Measurements from ENCODE around the gene BAD. TPM values are rescaled to one million over a fixed set of nuclear protein-coding genes. Genes with fewer than 3 reads are reported as not detected.
A peak's percentile ranks its signal among the peaks of the same experiment; 100 is the strongest.
"Not testable (repeated sequence)": the region's sequence is repeated elsewhere in the genome, so short reads cannot be mapped to it uniquely, and the experiment has no call there.

BAD gene
- total RNA-seq, 1 donor from 2014 or later = 66.7 TPM

- no peak for DNase-seq (ENCODE audit: low read depth)
Measured at GRCh38 chr11:64314805-64315561, 30.5 kb upstream of the BAD start.

GRCh38 chr11:64314146-64314804 is 29.8 kb upstream of the BAD start:
- DNase-seq (ENCODE audit: low read depth) = no peak

GRCh38 chr11:64313491-64314145 is 29.2 kb upstream of the BAD start:
- no peak for DNase-seq (ENCODE audit: low read depth)

GRCh38 chr11:64312947-64313346 is 28.5 kb upstream of the BAD start:
- no peak for DNase-seq (ENCODE audit: low read depth)

GRCh38 chr11:64307795-64308194 is 23.3 kb upstream of the BAD start:
- DNase-seq (ENCODE audit: low read depth) = not testable (repeated sequence)

GRCh38 chr11:64306876-64307622 is 22.6 kb upstream of the BAD start:
- DNase-seq (ENCODE audit: low read depth) = peak; percentile 58

GRCh38 chr11:64306563-64306875 is 22.1 kb upstream of the BAD start:
- DNase-seq (ENCODE audit: low read depth) = no peak

GRCh38 chr11:64305691-64306562 is 21.5 kb upstream of the BAD start:
- no peak for DNase-seq (ENCODE audit: low read depth)

- peak; percentile 93 for DNase-seq (ENCODE audit: low read depth)
Measured at GRCh38 chr11:64305075-64305690, 20.7 kb upstream of the BAD start, which contains the start of gene ESRRA. Gene ESRRA, plus strand, starts transcription at chr11:64305524. Its CDS starts 1,656 bp downstream, at chr11:64307180.

- peak; percentile 82 for DNase-seq (ENCODE audit: low read depth)
Measured at GRCh38 chr11:64304316-64305072, 20.0 kb upstream of the BAD start.

GRCh38 chr11:64304032-64304315 is 19.5 kb upstream of the BAD start:
- no peak for DNase-seq (ENCODE audit: low read depth)

- no peak for DNase-seq (ENCODE audit: low read depth)
Measured at GRCh38 chr11:64303109-64304031, 18.9 kb upstream of the BAD start.

- DNase-seq (ENCODE audit: low read depth) = no peak
Measured at GRCh38 chr11:64299847-64300648, 15.6 kb upstream of the BAD start, which contains the start of gene CATSPERZ. Gene CATSPERZ, plus strand, starts transcription at chr11:64300358. Its CDS starts 53 bp downstream, at chr11:64300411.

- DNase-seq (ENCODE audit: low read depth) = no peak
Measured at GRCh38 chr11:64298966-64299846, 14.7 kb upstream of the BAD start.

GRCh38 chr11:64297699-64298358 is 13.4 kb upstream of the BAD start:
- peak; percentile 45 for DNase-seq (ENCODE audit: low read depth)

Measured in renal cortical epithelial cell (primary cell).